H1 (cell line): ENCODE measurements around the gene RNF43. TPM values are rescaled to one million over a fixed set of nuclear protein-coding genes. Genes with fewer than 3 reads are reported as not detected.

Experiments used
- CTCF ChIA-PET: fragments of 300-600 bp; sonication (Branson Sonifier 250); formaldehyde crosslinking; loops from one replicate; lab custom pipeline; 2021; ENCODE audit not compliant: partially characterized antibody; lab: Charles Lee
- POLR2A ChIA-PET: fragments of 300-600 bp; sonication (Branson Sonifier 250); formaldehyde crosslinking; loops from one replicate; lab custom pipeline; 2021; ENCODE audit warnings: inconsistent platforms; ENCODE audit not compliant: partially characterized antibody; lab: Charles Lee
- DNase-seq, 2 experiments: peaks; one replicate each; pipeline versions ENCODE4 v3.0.0 to v3.0.0-alpha.2; 2010 to 2022; ENCODE audit warnings: low spot score in 2 of 2, low read depth in 1 of 2, mixed read lengths in 1 of 2
- FAIRE-seq: peaks from 2 replicates; lab custom pipeline; 2011; peaks lifted over from hg19 to GRCh38; lab: Jason Lieb, UNC
- H2AFZ ChIP-seq: 2 replicates; pipeline ENCODE4 v1.8.1; 2012; ENCODE audit warnings: low read length, inconsistent platforms
- H2AK5ac ChIP-seq: 2 replicates; pipeline ENCODE4 v1.6.1; 2013; ENCODE audit warnings: low read depth, low read length
- H2BK120ac ChIP-seq: replicated peaks from 2 replicates; pipeline ENCODE3; 2013; ENCODE audit warnings: low read depth, low read length, inconsistent platforms
- H2BK12ac ChIP-seq: 2 replicates; pipeline ENCODE4 v1.6.1; 2013; ENCODE audit warnings: low read depth, low read length
- H2BK15ac ChIP-seq: 2 replicates; pipeline ENCODE4 v1.6.1; 2013; ENCODE audit warnings: low read length
- H2BK20ac ChIP-seq: 2 replicates; pipeline ENCODE4 v1.6.1; 2013; ENCODE audit warnings: low read length
- H2BK5ac ChIP-seq: 2 replicates; pipeline ENCODE4 v1.6.1; 2013; ENCODE audit warnings: low read depth, low read length
- H3K14ac ChIP-seq: 2 replicates; pipeline ENCODE4 v1.6.1; 2013; ENCODE audit warnings: inconsistent platforms; ENCODE audit not compliant: insufficient read length
- H3K18ac ChIP-seq: 2 replicates; pipeline ENCODE4 v1.6.1; 2013; ENCODE audit warnings: low read length; ENCODE audit errors: extremely low read depth
- H3K23ac ChIP-seq: 2 replicates; pipeline ENCODE4 v1.6.1; 2013; ENCODE audit warnings: inconsistent platforms; ENCODE audit not compliant: insufficient read length
- H3K23me2 ChIP-seq: 2 replicates; pipeline ENCODE4 v1.6.1; 2013; ENCODE audit warnings: low read depth, low read length
- H3K27ac ChIP-seq: 2 replicates; pipeline ENCODE4 v1.6.1; 2011; ENCODE audit warnings: low read depth, low read length, inconsistent platforms
- H3K27me3 ChIP-seq, 4 experiments: replicated peaks in 1 of 4; 1 replicate in 1 of 4; 2 replicates in 3 of 4; pipeline versions ENCODE4 v1.6.1 to v1.8.1; 2011 to 2013; ENCODE audit warnings: low read length in 3 of 4, mild to moderate bottlenecking in 3 of 4, inconsistent platforms in 2 of 4, mixed read lengths in 2 of 4, moderate library complexity in 1 of 4; ENCODE audit not compliant: control insufficient read depth in 3 of 4, insufficient read depth in 3 of 4; ENCODE audit errors: extremely low read depth in 1 of 4
- H3K36me3 ChIP-seq, 4 experiments: 2 replicates each; pipeline versions ENCODE4 v1.6.1 to v1.8.1; 2011 to 2013; ENCODE audit warnings: mild to moderate bottlenecking in 4 of 4, low read length in 3 of 4, moderate library complexity in 2 of 4, control low read depth in 1 of 4, inconsistent platforms in 1 of 4; ENCODE audit not compliant: insufficient read depth in 4 of 4, control insufficient read depth in 2 of 4
- H3K4ac ChIP-seq: replicated peaks from 2 replicates; pipeline ENCODE3; 2013; ENCODE audit warnings: low read length, low read depth, mixed read lengths, inconsistent platforms; ENCODE audit not compliant: insufficient read length
- H3K4me1 ChIP-seq, 4 experiments: replicated peaks in 1 of 4; 1 replicate in 1 of 4; 2 replicates in 3 of 4; pipeline versions ENCODE4 v1.6.1 to v1.8.1; 2011 to 2013; ENCODE audit warnings: low read length in 3 of 4, inconsistent platforms in 2 of 4, mixed read lengths in 1 of 4; ENCODE audit not compliant: insufficient read depth in 4 of 4, control insufficient read depth in 3 of 4
- H3K4me2 ChIP-seq, 2 experiments: 2 replicates each; pipeline versions ENCODE4 v1.6.1 to v1.8.1; 2011 to 2013; ENCODE audit warnings: low read depth in 2 of 2, low read length in 2 of 2, control low read depth in 1 of 2, inconsistent platforms in 1 of 2, mild to moderate bottlenecking in 1 of 2; ENCODE audit not compliant: insufficient read depth in 1 of 2
- H3K4me3 ChIP-seq, 4 experiments: fragments of 200-600, 300-600 bp in 1 of 4; sonication (generic), shearing (Covaris generic), sonication (Bioruptor Twin) in 1 of 4; 2 replicates each; pipeline versions ENCODE4 v1.5.1 to v1.8.1; 2011 to 2016; ENCODE audit warnings: low read length in 4 of 4, low read depth in 3 of 4, control low read depth in 2 of 4, inconsistent platforms in 2 of 4, mild to moderate bottlenecking in 2 of 4, mixed read lengths in 1 of 4, moderate library complexity in 1 of 4; ENCODE audit not compliant: insufficient read depth in 2 of 4; ENCODE audit errors: extremely low read depth in 1 of 4
- H3K56ac ChIP-seq: replicated peaks from 2 replicates; pipeline ENCODE3; 2013; ENCODE audit warnings: low read depth, mild to moderate bottlenecking, mixed read lengths, low read length, inconsistent platforms; ENCODE audit not compliant: insufficient read length
- H3K79me1 ChIP-seq: 2 replicates; pipeline ENCODE4 v1.6.1; 2013; ENCODE audit warnings: low read depth, low read length, control low read depth
- H3K79me2 ChIP-seq, 2 experiments: 2 replicates each; pipeline versions ENCODE4 v1.6.1 to v1.8.1; 2012 to 2013; ENCODE audit warnings: low read length in 2 of 2, mild to moderate bottlenecking in 2 of 2, inconsistent platforms in 1 of 2; ENCODE audit not compliant: insufficient read depth in 2 of 2, control insufficient read depth in 1 of 2
- H3K9ac ChIP-seq, 4 experiments: replicated peaks in 1 of 4; 1 replicate in 1 of 4; 2 replicates in 3 of 4; pipeline versions ENCODE4 v1.6.1 to v1.8.1; 2011 to 2013; ENCODE audit warnings: low read depth in 3 of 4, low read length in 3 of 4, control low read depth in 2 of 4, mild to moderate bottlenecking in 2 of 4, moderate library complexity in 2 of 4, inconsistent platforms in 1 of 4; ENCODE audit errors: extremely low read depth in 1 of 4
- H3K9me3 ChIP-seq, 2 experiments: 2 replicates each; pipeline versions ENCODE4 v1.6.1 to v1.8.1; 2012 to 2013; ENCODE audit warnings: mild to moderate bottlenecking in 2 of 2, moderate library complexity in 2 of 2, control low read depth in 1 of 2, inconsistent platforms in 1 of 2, low read depth in 1 of 2, low read length in 1 of 2, mixed read lengths in 1 of 2; ENCODE audit not compliant: insufficient read depth in 2 of 2
- H4K20me1 ChIP-seq, 2 experiments: replicated peaks in 1 of 2; 2 replicates each; pipeline versions ENCODE3 to v1.8.1; 2011 to 2013; ENCODE audit warnings: inconsistent platforms in 2 of 2, low read length in 2 of 2, mild to moderate bottlenecking in 1 of 2; ENCODE audit not compliant: insufficient read depth in 2 of 2, control insufficient read depth in 1 of 2
- H4K5ac ChIP-seq: 2 replicates; pipeline ENCODE4 v1.6.1; 2013; ENCODE audit warnings: low read length, low read depth, mixed read lengths, inconsistent platforms; ENCODE audit not compliant: insufficient read length
- H4K8ac ChIP-seq: 2 replicates; pipeline ENCODE4 v1.8.0; 2013; ENCODE audit warnings: mild to moderate bottlenecking, moderate library complexity, low read length, inconsistent platforms; ENCODE audit not compliant: insufficient read depth; ENCODE audit errors: extremely low read depth
- H4K91ac ChIP-seq: replicated peaks from 2 replicates; pipeline ENCODE3; 2013; ENCODE audit warnings: low read length, mixed read lengths, inconsistent platforms; ENCODE audit not compliant: insufficient read length
- WGBS, 2 experiments: shearing (Covaris generic) in 1 of 2; methylation state at CpG; one replicate each; pipeline versions ENCODE4 v1.1.6 to v1.1.7; 2013 to 2015; ENCODE audit warnings: low lambda C conversion rate in 2 of 2, mixed read lengths in 2 of 2, inconsistent platforms in 1 of 2, low coverage in 1 of 2, missing lambda C conversion rate in 1 of 2; ENCODE audit not compliant: insufficient replicate concordance in 2 of 2, insufficient coverage in 1 of 2, insufficient read length in 1 of 2; ENCODE audit errors: extremely low coverage in 1 of 2, missing lambda C conversion rate in 1 of 2; 5-methylcytosine and 5-hydroxymethylcytosine counted together
- polyA plus RNA-seq, 7 experiments: library from polyadenylated mRNA; depleted of rRNA in 3 of 7; stranded (reverse) in 5 of 7; unstranded in 2 of 7; fragments of >200 nt in 5 of 7; fragments of 200-250 nt in 2 of 7; gene quantifications; 1 replicate in 5 of 7; 2 replicates in 1 of 7; 4 replicates in 1 of 7; pipeline versions ENCODE4 v1.2.1 to v1.2.3, GENCODE V29; 2011 to 2013; ENCODE audit warnings: missing spikeins in 2 of 7, mixed read lengths in 2 of 7
- total RNA-seq: library from RNA; stranded (reverse); fragmentation: NEBNext Ultra II Directional; extraction: Animal tissue kit (Norgen Biotek cat#: 25700); gene quantifications from 2 replicates; pipeline ENCODE4 v1.2.1, GENCODE V29; 2021

Gene RNF43
- total and polyA plus RNA-seq, 2 of the 8 experiments (the other 6 are each of a cell fraction or from before 2014, with no cell fraction given) = 0.89 to 1.5 TPM

GRCh38 chr17:58388302-58389190 lies 28.8 kb downstream of the RNF43 start:
- H3K4me2 ChIP-seq = peak overlapping the region; percentile 42 to 57
- H3K23ac ChIP-seq = no peak overlapping the region
- CTCF ChIA-PET = interaction anchor here (0.6 to 2.4 kb wide), 9 partner anchors 9 to 190 kb away, joined by 3 to 14 read pairs (median 4); no protein-coding TSS in a partner anchor
- POLR2A ChIA-PET = interaction anchor here (1.3 to 2.2 kb wide), 3 partner anchors 28 to 41 kb away, joined by 4 to 10 read pairs (median 7); partner anchors contain the start of genes RNF43 and SUPT4H1
- no peak overlapping the region for H4K8ac ChIP-seq
- no peak overlapping the region for H3K14ac ChIP-seq
- no peak overlapping the region for H3K9ac ChIP-seq
- peaks cover 3 to 18% (median 6%) of the 10 kb centered on the region in 4 experiments; a peak in 5 of 7 replicates for H3K4me1 ChIP-seq
- no peak for DNase-seq
- H2AFZ ChIP-seq = no peak overlapping the region
- H4K20me1 ChIP-seq = no peaks in the 10 kb centered on the region
- H3K23me2 ChIP-seq = no peaks in the 10 kb centered on the region
- no peak overlapping the region for H4K91ac ChIP-seq
- peak overlapping the region in 1 of 4 experiments; percentile 32; a peak in 2 of 8 replicates for H3K4me3 ChIP-seq
- no peaks in the 10 kb centered on the region for H3K9me3 ChIP-seq
- no peak overlapping the region for H3K4ac ChIP-seq
- H2AK5ac ChIP-seq = no peak overlapping the region
- no peak overlapping the region for H3K18ac ChIP-seq
- no peaks in the 10 kb centered on the region; a peak in 1 of 7 replicates for H3K27me3 ChIP-seq
- no peaks in the 10 kb centered on the region for H3K79me1 ChIP-seq
- no peak for FAIRE-seq
- H2BK12ac ChIP-seq = peak overlapping the region; percentile 69; the same call in 1 of the 2 replicates
- no peak overlapping the region for H3K27ac ChIP-seq
- no peak overlapping the region for H2BK20ac ChIP-seq
- H3K56ac ChIP-seq = no peak overlapping the region
- H4K5ac ChIP-seq = no peak overlapping the region
- no peak overlapping the region for H2BK15ac ChIP-seq
- WGBS, 2 experiments = 72% methylated on average over 3 of the region's 3 CpGs; no CpG with 5 or more reads in 1 of the 2 experiments
- no peaks in the 10 kb centered on the region for H3K36me3 ChIP-seq
- no peak overlapping the region for H2BK120ac ChIP-seq
- no peaks in the 10 kb centered on the region for H3K79me2 ChIP-seq
- H2BK5ac ChIP-seq = peak overlapping the region; percentile 2; the same call in 1 of the 2 replicates
